GM12892 (cell line): ENCODE data around the gene ATF6.
"Not testable (repeated sequence)": the region's sequence is repeated elsewhere in the genome, so short reads cannot be mapped to it uniquely, and the experiment has no call there.

Experiments used
- DNase-seq: peaks from one replicate; pipeline ENCODE4 v3.0.0; 2011; ENCODE audit not compliant: insufficient read length
- FAIRE-seq: peaks from 2 replicates; lab custom pipeline; 2011; peaks lifted over from hg19 to GRCh38; lab: Jason Lieb, UNC
- POLR2A ChIP-seq: IDR thresholded peaks from 2 replicates; pipeline ENCODE4 v1.6.1; 2011; ENCODE audit warnings: low read depth, low read length, control low read depth
- POLR2AphosphoS5 ChIP-seq: IDR thresholded peaks from 2 replicates; pipeline ENCODE4 v1.6.1; 2011; ENCODE audit warnings: low read depth, low read length, control low read depth
- TAF1 ChIP-seq: IDR thresholded peaks from 2 replicates; pipeline ENCODE4 v1.6.1; 2011; ENCODE audit warnings: low read depth, mild to moderate bottlenecking, control low read depth, low read length, borderline replicate concordance

Gene ATF6

GRCh38 chr1:161792740-161793139, 26.6 kb downstream of the ATF6 start:
- FAIRE-seq (peak; percentile 68), DNase-seq (no peak)
- TF ChIP-seq POLR2A (no peak), TAF1 (no peak), POLR2AphosphoS5 (no peak)

GRCh38 chr1:161799792-161800191, 33.7 kb downstream of the ATF6 start:
- FAIRE-seq (no peak), DNase-seq (no peak)
- TF ChIP-seq TAF1, result no peak
- no peak for TF ChIP-seq POLR2AphosphoS5
- TF ChIP-seq POLR2A, result no peak

- no peak for TF ChIP-seq POLR2A
- TF ChIP-seq POLR2AphosphoS5, result no peak
- no peak for TF ChIP-seq TAF1
- DNase-seq, result no peak
- FAIRE-seq, result no peak
Observed at GRCh38 chr1:161801955-161802354, 35.8 kb downstream of the ATF6 start.

GRCh38 chr1:161803181-161803580, 37.1 kb downstream of the ATF6 start:
- TF ChIP-seq POLR2AphosphoS5 (no peak), POLR2A (no peak), TAF1 (no peak)
- no peak for DNase-seq
- no peak for FAIRE-seq

GRCh38 chr1:161805399-161806197, 39.5 kb downstream of the ATF6 start:
- TF ChIP-seq POLR2AphosphoS5 (no peak), TAF1 (no peak), POLR2A (no peak)
- DNase-seq (no peak), FAIRE-seq (no peak)

- not testable (repeated sequence) for DNase-seq, FAIRE-seq
Observed at GRCh38 chr1:161809202-161809601, 43.1 kb downstream of the ATF6 start.

- FAIRE-seq, DNase-seq: not testable (repeated sequence)
Observed at GRCh38 chr1:161809656-161810055, 43.5 kb downstream of the ATF6 start.

GRCh38 chr1:161810780-161811179, 44.7 kb downstream of the ATF6 start:
- DNase-seq (no peak), FAIRE-seq (no peak)
- TF ChIP-seq POLR2A (no peak), POLR2AphosphoS5 (no peak), TAF1 (no peak)

GRCh38 chr1:161816201-161816600, 50.1 kb downstream of the ATF6 start:
- no peak for DNase-seq
- FAIRE-seq, result peak; percentile 58
- TF ChIP-seq POLR2A (no peak), POLR2AphosphoS5 (no peak), TAF1 (no peak)

- DNase-seq (no peak), FAIRE-seq (no peak)
- TF ChIP-seq POLR2A, result no peak
- no peak for TF ChIP-seq TAF1
- TF ChIP-seq POLR2AphosphoS5, result no peak
Observed at GRCh38 chr1:161817176-161817730, 51.1 kb downstream of the ATF6 start.

- no peak for TF ChIP-seq TAF1
- TF ChIP-seq POLR2A, result no peak
- TF ChIP-seq POLR2AphosphoS5, result no peak
- FAIRE-seq, result no peak
- no peak for DNase-seq
Observed at GRCh38 chr1:161820914-161821313, 54.8 kb downstream of the ATF6 start.

GRCh38 chr1:161824618-161825017, 58.5 kb downstream of the ATF6 start:
- DNase-seq, result no peak
- no peak for TF ChIP-seq POLR2AphosphoS5
- TF ChIP-seq POLR2A, result no peak
- TF ChIP-seq TAF1, result no peak
- FAIRE-seq, result peak; percentile 30

- TF ChIP-seq POLR2A, result no peak
- FAIRE-seq (no peak), DNase-seq (no peak)
Observed at GRCh38 chr1:161825831-161826230, 59.7 kb downstream of the ATF6 start.
